GM21360 (cell line): Measurements from ENCODE around the gene PRSS21.

Experiments
- ATAC-seq: cut with Tn5 transposase; IDR thresholded peaks from one replicate; pipeline ENCODE4 v1.9.1; 2021; ENCODE audit warnings: mild to moderate bottlenecking, moderate library complexity; ENCODE audit not compliant: unreplicated experiment

The PRSS21 gene

GRCh38 chr16:2859686-2860265 lies 42.7 kb downstream of the PRSS21 start:
- ATAC-seq: no peak

- no peak for ATAC-seq
Observed at GRCh38 chr16:2860826-2861567, 44.0 kb downstream of the PRSS21 start.

- no peak for ATAC-seq
Observed at GRCh38 chr16:2865651-2866050, 48.6 kb downstream of the PRSS21 start.

GRCh38 chr16:2866431-2866830 lies 49.4 kb downstream of the PRSS21 start:
- ATAC-seq: no peak

- ATAC-seq: no peak
Observed at GRCh38 chr16:2867661-2867986, 50.6 kb downstream of the PRSS21 start.

- ATAC-seq: peak; percentile 82
Observed at GRCh38 chr16:2867987-2868789, 51.2 kb downstream of the PRSS21 start.
